Activated CD4-positive, CD25-positive, alpha-beta regulatory T cell treated with anti-CD3 and anti-CD28 coated beads, Interleukin-2, amount 50 U/mL, for 72 hours (primary cell): ENCODE measurements around the gene TEX13A.
"Not testable (repeated sequence)": the region's sequence is repeated elsewhere in the genome, so short reads cannot be mapped to it uniquely, and the experiment has no call there.

Experiments used
- DNase-seq: peaks from one replicate; pipeline ENCODE4 v3.0.0; 2021

The TEX13A gene, protein sequence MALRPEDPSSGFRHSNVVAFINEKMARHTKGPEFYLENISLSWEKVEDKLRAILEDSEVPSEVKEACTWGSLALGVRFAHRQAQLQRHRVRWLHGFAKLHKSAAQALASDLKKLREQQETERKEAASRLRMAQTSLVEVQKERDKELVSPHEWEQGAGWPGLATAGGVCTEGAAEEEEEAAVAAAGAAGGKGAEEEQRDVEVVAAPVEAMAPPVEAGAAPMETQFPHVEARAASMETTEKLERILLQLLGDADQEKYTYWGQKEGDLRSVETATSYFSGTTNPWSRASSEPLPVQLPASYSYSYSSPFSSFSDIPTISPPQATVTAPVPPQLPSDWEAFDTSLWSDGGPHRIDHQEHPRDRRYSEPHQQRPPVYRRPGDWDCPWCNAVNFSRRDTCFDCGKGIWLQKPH

DNA sequence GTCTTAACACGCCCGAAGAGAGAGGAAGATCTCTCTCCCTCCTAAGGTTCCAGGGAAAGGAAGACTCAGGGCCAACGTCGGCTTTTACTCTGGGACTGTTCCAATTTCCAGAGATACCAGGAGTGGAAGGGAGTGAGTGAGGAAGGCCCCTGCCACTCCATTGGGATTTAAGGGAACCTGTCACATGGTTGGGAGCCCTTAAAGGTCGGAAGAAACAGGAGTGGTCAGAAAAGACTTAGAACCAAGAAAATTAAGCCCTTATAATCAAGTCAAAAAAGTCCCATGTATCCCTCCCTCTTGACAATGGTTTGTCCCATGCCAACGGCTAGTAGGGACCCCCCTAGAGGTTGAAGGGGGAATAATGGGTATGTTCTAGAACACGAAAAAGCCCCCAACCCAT, at the start of gene TEX13A:
Gene TEX13A (minus strand): TSS at position 59 of the 400 bp plus-strand sequence. CDS start 297 bp downstream, outside the sequence.
- no peak for DNase-seq

DNA sequence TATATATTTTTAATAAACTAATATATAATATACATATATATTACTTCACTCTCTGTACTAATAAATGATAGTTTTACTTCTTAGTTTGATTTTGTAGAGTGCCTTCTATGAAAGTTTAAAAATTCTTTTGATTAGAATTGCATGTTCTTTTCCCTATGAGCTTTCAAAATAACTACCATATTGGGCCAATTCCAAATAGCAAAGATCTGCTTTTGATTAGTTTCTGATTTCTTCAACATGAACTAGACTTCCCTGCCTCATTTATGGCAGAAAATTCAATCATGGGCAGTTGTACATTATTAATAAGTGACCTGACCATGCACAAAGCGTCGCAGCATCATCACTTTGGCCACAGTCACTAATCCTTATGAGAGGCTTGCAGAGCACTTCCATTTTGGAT, 48.9 kb upstream of the TEX13A start:
- DNase-seq = no peak

DNA sequence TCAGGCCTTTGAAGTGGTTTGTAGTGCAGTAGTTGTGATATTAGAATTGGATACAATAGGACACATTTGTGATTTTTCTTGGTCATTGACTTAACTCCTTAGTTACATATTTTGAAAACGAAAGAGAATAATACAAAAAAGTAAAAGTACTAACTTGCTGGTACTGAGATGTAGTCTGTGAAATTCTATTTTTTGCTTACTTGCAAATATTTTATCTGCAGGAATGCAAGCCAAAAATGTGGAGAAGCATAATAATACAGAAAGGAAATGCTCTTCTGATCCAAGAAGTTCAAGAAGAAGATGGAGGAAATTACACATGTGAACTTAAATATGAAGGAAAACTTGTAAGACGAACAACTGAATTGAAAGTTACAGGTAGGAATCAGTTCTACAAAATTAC, 46.7 kb upstream of the TEX13A start:
- no peak for DNase-seq

DNA sequence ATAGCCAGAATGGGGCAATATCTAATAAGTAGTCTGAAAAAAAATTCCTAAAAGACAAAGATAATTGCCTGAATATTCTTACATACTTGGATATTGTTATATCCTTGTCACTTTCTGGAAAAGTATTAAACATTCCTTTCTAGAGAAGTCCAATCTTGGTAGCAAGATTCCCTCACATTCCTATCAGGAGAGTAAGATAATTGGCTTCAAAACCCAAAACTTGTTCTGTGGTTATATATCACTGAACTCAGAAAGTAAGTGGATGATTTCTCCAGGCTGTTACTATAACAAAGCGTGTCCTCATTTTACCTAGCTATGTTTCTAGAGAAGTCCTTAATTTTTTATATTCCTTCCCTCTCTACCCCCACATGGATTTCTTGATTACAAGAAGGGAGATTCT, 46.0 kb upstream of the TEX13A start:
- no peak for DNase-seq

DNA sequence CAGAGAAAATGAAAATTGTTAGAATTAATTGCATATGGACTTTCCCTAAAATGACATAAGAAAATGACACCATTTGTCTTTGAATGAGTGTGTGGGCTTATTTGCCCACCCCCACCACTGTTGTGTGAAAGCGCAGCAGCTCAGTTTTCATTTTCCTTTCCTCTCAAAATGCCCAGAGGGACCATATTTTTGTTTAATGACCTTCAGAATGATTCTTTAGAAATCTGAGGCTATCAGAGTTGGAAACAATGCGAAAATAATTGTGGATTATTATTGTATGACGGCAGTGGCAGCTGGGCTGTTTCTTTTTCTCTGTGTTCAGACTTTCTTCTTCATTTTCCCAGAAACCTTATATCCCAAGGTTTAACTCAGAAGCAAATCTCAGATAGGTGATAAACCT, 44.6 kb upstream of the TEX13A start:
- no peak for DNase-seq

DNA sequence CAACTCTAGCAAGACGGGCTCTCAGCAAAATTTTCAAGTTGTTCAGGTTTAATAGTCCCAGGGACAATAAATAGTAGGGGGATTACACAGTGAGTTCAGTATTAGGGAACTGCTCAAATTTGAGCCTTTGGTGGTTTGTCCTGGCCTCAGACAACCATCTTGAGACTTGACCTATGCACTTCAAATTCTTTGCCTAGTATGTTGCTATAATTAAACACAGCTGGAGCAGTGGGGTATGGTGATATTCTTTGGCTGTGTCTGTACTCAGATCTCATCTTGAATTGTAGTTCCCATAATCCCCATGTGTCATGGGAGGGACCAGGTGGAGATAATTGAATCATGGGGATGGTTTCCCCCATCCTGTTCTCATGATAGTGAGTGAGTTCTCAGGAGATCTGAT, 43.3 kb upstream of the TEX13A start:
- DNase-seq = no peak

DNA sequence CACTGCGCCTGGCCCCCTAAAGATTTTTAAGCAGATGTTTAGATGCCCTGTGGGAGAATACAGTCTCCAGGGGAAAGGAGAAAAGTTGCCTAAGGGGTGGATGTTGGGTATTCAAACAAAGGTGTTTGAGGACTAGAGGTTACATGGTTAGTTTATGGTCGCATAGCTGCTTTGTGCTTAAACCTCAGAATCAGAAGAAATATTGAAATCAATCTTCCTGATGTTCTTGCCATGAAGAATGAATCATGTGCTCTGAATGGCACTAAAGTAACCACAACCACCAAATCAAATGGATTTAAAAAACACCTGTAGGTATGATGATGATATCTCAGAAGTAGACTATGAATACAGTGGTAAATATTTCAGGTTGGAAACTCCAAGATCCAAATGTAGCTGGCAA, 42.7 kb upstream of the TEX13A start:
- no peak for DNase-seq

DNA sequence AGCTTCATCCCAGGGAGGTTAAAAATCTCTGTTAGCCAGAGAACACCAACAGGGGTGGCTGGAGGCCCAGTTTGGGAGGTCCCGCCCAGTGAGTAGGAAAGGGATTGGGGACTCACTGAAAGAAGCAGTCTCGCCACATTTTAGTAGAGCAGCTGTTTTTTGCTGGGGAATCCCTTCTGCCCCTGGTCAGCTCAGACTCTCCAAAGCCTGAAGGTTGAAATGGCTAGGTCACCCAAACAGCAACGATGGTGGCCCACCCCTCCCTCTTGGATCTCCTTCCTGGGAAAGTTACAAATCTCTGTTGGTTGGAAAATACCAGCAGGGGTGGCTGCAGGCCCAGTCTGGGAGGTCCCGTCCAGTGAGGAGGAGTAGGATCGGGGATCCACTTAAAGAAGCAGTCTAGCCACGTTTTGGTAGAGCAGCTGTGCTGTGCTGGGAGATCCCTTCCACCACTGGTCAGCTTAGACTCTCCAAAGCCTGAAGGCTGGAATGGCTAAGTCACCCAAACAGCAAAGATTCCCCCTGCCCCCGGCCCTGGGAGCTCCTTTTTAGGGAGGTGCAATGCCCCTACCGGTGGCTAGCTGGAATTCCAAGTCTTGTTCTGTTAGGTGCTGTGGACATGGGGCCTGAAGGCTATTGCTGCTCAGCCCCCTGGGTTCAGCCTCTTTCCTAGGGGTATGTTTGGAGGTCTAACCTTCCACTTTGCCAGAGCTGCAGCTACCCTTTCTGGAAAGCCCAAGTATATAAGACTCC, 40.0 kb upstream of the TEX13A start:
- DNase-seq = no peak

DNA sequence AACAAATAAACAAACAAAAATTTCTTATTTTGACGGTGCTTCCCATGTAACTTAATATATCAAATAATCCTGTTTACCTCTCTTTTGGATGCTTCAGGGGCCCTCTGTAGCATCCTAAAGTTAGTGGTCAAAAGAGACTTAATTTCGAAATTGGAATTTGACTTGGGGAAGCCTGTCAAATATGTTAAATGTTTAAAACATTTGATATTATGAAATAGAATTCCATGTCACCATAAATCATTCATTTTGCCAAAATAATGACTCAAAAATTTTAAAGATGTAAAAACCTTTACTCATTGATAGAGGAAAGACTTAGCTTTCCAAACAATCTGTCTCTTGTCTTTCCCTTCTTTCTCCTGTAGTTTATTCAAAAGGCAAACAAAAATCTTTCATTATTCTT, 20.6 kb upstream of the TEX13A start:
- DNase-seq = no peak

DNA sequence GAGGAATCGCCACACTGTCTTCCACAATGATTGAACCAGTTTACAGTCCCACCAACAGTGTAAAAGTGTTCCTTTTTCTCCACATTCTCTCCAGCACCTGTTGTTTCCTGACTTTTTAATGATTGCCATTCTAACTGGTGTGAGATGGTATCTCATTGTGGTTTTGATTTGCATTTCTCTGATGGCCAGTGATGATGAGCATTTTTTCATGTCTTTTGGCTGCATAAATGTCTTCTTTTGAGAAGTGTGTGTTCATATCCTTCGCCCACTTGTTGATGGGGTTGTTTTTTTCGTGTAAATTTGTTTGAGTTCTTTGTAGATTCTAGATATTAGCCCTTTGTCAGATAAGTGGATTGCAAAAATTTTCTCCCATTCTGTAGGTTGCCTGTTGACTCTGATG, 16.9 kb upstream of the TEX13A start:
- not testable (repeated sequence) for DNase-seq

DNA sequence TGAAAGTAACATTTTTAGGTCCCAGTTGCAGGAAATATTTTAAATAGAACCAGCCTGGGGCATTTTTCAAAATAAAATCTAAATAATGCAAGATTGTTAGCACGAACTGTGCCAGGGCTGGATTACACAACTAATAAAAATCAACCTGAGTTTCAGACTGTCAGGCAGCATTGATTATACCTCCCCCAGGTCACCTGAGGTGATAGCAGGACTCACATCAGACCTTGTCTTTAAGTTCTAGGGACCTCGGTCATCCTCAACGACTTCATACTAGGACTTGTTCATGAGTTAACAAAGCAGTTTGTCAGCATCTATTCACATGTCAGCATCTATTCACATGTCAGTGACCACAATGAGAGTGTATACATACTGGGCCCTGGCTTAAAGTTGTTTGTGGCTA, 8.7 kb upstream of the TEX13A start:
- DNase-seq = no peak

DNA sequence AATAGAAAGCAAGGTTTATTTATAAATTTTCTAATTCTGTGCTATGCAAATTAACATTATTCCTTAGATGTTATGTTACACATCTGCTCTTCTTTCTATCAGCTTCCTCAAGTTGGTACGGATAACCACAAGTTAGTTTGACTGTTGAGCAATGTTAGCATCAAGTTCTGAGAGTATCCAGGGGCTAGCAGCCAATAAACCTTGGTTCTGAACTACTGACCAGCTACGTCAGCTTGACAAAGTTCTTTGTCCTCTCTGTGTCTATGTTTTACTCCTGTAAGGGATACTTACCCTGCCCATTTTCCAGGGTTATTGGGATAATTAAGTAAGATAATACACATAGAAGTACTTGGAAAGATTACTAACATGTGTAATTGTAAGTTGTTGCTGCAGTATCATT, 8.1 kb upstream of the TEX13A start:
- no peak for DNase-seq

DNA sequence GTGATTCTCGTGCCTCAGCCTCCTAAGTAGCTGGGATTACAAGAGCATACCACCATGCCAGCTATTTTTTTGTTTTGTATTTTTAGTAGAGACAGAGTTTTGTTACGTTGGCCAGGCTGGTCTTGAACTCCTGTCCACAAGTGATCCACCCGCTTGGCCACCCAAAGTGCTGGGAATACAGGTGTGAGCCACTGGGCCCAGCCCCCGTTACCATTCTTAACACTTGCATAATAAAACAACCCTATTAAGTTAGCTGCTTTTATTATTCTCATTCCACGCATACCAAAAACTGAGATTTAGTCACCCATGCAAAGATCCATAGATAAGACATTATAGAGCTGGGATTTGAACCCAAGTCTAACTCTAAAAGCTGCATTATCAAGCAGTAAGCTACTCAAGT, 6.0 kb upstream of the TEX13A start:
- DNase-seq = no peak

DNA sequence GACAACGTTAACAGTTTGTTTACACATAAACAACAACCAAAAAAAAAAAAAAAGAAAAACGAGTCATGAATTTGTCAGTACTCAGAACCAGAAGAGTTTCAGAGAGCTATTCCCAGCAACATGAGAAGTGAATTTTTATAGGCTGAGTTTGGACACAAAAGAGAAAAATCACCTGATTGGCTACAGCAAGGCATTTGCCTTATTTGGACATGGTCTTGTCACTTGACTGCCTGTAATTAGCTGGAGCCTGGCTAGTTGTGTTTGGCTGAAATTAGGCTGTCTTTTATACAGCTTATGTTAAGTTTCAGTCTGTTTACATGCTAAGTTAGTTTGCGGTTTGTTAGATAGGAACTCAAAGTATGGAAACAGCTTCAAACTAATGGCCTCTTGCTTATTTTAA, 880 bp upstream of the TEX13A start:
- DNase-seq = no peak

DNA sequence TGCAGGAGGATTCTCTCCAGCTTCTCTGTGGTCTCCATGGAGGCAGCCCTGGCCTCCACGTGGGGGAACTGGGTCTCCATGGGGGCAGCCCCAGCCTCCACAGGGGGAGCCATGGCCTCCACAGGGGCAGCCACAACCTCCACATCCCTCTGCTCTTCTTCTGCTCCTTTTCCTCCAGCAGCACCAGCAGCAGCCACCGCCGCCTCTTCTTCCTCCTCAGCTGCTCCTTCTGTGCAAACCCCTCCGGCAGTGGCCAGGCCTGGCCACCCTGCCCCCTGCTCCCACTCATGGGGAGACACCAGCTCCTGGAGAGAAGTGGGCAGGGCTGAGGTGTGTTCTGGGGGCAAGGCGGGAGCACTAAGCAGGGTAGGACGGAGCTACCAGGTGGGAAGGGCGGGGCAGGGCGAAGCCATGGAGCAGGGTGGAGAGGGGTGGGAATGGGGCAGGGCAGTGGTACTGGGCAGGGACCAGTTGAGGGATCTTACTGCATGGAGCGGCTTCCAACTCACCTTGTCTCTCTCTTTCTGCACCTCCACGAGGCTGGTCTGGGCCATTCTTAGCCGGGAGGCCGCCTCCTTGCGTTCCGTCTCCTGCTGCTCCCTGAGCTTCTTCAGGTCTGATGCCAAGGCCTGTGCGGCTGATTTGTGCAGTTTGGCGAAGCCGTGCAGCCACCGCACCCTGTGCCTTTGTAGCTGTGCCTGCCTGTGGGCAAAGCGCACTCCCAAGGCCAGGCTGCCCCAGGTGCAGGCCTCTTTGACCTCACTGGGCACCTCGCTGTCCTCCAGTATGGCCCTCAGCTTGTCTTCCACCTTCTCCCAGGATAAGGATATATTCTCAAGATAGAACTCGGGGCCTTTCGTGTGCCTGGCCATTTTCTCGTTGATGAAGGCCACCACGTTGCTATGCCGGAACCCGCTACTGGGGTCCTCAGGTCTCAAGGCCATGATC, 766 bp downstream of the TEX13A start:
- no peak for DNase-seq

DNA sequence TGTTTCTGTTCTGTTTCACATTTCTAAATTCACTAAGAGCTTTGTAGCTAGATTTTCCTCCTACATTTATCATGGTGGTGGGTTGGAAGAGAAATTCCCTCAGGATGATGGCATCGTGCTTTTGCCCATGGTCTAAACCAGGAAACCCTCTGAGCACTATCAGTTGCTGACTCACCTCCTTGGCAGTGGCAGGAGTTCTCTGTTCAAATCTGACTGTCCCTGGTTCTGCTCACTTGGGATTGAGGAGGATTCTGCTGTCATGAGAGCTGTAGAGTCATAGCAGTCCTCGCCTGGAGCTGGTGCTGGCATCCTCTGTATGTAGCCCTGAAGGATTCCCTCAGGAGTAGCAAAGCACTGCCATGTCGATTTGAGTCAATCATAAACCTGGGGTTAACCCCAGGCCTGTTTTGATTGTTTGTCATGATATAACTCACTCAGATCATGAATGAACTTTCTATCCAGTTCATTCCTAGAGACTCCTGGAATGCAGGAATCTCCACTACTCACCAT, 9.4 kb downstream of the TEX13A start:
- no peak for DNase-seq

DNA sequence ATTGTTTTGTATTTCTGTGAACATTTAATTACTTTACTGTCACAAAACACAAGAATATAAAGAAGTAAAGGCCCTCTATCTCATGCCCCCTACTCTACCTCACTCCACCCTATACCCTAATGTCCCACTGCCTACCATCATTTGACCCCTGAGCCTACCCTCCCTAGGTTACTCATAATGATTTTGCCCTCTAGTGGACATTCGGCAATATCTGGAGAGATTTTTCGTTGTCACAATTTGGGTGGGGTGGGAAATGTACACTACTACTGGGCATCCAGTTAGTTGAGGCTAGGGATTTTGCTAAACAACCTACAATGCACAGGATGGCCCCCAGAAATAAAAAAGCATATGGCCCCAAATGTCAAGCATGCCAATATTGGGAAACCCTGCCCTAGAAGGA, 10.2 kb downstream of the TEX13A start:
- DNase-seq = no peak

DNA sequence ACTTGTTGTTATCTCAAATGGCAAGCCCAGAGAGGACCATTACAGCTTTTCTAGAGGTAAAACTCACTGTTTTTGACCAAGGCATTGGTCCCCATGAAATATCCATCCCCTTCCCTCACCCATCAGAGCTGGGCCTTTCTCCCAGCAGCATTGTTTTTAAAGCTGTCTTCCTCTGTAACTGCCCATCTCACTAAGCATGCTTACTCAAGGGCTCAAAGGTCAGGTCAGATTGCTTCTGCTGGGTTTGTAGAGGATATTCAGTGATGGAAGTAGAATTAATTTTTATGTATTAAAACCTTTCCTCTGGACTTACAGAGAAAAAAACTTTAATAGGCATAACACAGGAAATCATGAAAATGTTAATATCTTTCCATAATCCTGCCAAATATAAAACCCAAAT, 11.1 kb downstream of the TEX13A start:
- no peak for DNase-seq

DNA sequence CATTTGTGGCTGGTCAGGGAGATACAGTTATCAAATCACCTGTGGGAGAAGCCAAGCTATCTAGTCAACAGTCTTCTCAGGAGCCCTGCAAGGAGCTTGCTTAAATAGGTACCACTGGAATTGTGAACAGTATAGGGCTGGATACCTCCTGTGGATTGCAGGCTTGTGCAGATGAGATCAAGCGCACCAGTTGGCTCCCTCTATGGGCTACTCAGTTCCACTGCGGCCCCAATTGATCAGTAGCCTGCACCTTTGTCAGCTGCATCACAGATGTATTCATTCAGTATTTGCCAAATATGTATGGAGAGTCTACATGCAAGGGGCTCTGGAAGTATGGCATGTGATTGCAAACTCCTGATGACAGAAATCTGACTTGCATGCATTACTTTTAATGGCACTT, 28.6 kb downstream of the TEX13A start:
- DNase-seq = no peak

DNA sequence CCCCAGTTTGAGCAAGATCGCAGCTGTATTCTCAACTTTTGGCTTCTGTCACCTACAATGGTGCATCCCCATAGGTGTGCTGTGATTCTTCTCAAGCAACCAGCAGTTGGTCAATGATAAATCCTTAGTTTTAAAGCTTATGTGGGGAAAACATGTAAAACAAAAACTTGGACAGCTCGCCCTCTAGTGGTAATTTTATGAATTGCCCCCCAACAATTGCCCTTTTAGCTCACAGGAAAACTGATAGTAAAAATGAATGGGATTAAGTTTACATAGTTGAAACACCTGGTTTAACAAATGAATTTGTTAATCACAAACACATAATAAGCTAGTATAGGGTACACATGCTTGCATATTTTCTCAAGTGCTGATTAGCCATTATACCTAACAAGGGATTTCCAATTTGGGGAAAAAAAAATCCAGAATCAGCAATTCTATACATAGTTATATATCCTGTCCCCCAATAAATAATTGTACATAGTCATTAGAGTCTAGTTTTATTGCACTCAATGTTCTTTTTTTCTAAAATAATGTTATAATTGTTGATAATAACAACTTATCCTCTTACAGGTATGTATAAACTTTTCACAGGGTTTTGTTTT, 30.1 kb downstream of the TEX13A start:
- no peak for DNase-seq

DNA sequence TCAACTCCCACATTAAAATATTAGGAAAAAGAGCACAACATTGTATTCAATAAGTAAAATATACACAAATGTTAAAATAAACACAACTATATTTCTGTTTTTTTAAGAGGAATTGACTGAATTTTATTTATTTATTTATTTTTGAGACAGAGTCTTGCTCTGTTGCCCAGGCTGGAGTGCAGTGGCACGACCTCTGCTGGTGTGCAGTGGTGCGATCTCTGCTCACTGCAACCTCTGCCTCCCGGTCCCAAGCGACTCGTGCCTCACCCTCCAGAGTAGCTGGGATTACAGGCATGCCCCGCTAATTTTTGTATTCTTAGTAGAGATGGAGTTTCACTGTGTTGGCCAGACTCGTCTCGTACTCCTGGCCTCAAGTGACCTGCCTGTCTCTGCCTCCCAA, 31.4 kb downstream of the TEX13A start:
- DNase-seq = no peak

DNA sequence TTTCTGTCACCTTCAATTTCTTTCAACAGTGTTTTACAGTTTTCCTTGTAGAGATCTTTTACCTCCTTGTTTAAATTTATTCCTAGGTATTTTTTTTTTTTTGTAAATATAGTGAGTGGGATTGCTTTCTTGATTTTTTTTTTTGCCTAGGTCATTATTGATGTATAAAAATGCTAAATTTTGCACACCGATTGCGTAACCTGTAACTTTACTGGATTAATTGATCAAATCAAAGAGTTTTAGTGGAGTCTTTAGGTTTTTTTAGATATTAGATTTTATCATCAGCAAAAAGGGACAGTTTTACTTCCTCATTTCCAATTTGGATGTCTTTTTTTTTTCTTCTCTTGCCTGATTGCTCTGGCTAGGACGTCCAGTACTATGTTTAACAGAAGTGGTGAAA, 40.9 kb downstream of the TEX13A start:
- DNase-seq = no peak

DNA sequence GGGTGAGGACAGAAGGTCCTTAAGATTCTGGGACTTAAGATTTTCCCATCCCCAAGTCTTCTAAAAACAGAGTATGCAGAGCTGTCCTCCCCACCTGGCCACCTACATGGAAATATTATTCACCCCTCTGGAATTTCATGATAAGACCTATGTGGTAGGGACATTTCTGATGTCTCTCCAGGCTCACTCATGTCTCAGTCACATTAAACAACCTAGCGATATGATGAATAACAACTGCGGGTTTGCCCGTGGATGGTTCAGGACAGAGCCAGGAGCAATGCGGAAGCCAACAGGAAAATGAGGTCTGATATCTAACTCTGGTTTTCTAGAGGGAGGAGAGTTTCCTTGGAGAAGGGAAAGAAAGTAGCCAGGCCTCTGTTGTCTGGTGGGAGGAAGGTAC, 47.4 kb downstream of the TEX13A start:
- no peak for DNase-seq
